PC-9 (cell line): ENCODE results near the gene KDM1B. TPM values are rescaled to one million over a fixed set of nuclear protein-coding genes. Genes with fewer than 3 reads are reported as not detected.

ENCODE experiments used
- BruUV-seq: library from RNA; stranded (reverse); fragments of 400-500 nt; replicated peaks from 2 replicates; lab custom pipeline; 2021; lab: Mats Ljungman, UMichigan
- CTCF ChIA-PET: fragments of 300-600 bp; sonication (Branson Sonifier 250); formaldehyde crosslinking; loops from one replicate; lab custom pipeline; 2022; ENCODE audit warnings: antibody characterized with exemption; lab: Charles Lee
- POLR2A ChIA-PET: fragments of 300-600 bp; sonication (Branson Sonifier 250); formaldehyde crosslinking; loops from one replicate; lab custom pipeline; 2022; ENCODE audit warnings: antibody characterized with exemption; ENCODE audit not compliant: unreplicated experiment; lab: Charles Lee
- DNase-seq, 2 experiments: peaks; one replicate each; pipeline versions ENCODE4 v3.0.0 to v3.0.0-alpha.2; 2015 to 2022; ENCODE audit warnings: mixed read lengths in 1 of 2
- H2AFZ ChIP-seq: fragments of 200-600 bp; sonication (generic); 2 replicates; pipeline ENCODE4 v1.8.1; 2017; ENCODE audit warnings: antibody characterized with exemption
- H3F3A ChIP-seq: fragments of 200-600 bp; sonication (generic); 2 replicates; pipeline ENCODE4 v1.8.1; 2017; ENCODE audit warnings: antibody characterized with exemption, mild to moderate bottlenecking, low read depth; ENCODE audit not compliant: insufficient read depth
- H3K27ac ChIP-seq: fragments of 200-600 bp; sonication (generic); 2 replicates; pipeline ENCODE4 v1.6.1; 2016; ENCODE audit warnings: mixed run types
- H3K27me3 ChIP-seq: fragments of 200-600 bp; sonication (generic); 2 replicates; pipeline ENCODE4 v1.6.1; 2016; ENCODE audit warnings: low read depth, mixed run types; ENCODE audit not compliant: insufficient read depth
- H3K36me3 ChIP-seq: fragments of 200-600 bp; sonication (generic); 2 replicates; pipeline ENCODE4 v1.6.1; 2016; ENCODE audit warnings: low read depth, mixed run types
- H3K4me1 ChIP-seq: fragments of 200-600 bp; sonication (generic); replicated peaks from 2 replicates; pipeline ENCODE4 v1.6.1; 2016; ENCODE audit warnings: mixed run types; ENCODE audit not compliant: insufficient read depth
- H3K4me2 ChIP-seq: fragments of 200-600 bp; sonication (generic); 2 replicates; pipeline ENCODE4 v1.6.1; 2017; ENCODE audit warnings: mixed run types
- H3K4me3 ChIP-seq: fragments of 200-600 bp; sonication (generic); 2 replicates; pipeline ENCODE4 v1.6.1; 2016; ENCODE audit warnings: mixed run types
- H3K79me2 ChIP-seq: fragments of 200-600 bp; sonication (generic); 2 replicates; pipeline ENCODE4 v1.6.1; 2017; ENCODE audit warnings: low read depth, mixed run types
- H3K9me2 ChIP-seq: fragments of 200-600 bp; sonication (generic); 2 replicates; pipeline ENCODE4 v1.8.1; 2017; ENCODE audit warnings: mild to moderate bottlenecking; ENCODE audit not compliant: insufficient read depth
- H3K9me3 ChIP-seq: fragments of 200-600 bp; sonication (generic); 2 replicates; pipeline ENCODE4 v1.8.1; 2016; ENCODE audit warnings: low read depth; ENCODE audit not compliant: insufficient read depth
- H4K20me1 ChIP-seq: fragments of 200-600 bp; sonication (generic); 2 replicates; pipeline ENCODE4 v1.8.1; 2017; ENCODE audit not compliant: insufficient read depth
- EZH2 ChIP-seq: fragments of 200-600 bp; sonication (generic); IDR thresholded peaks from 2 replicates; pipeline ENCODE4 v1.8.0; 2017; ENCODE audit warnings: antibody characterized with exemption, low read depth
- intact Hi-C: fragments of 100-400 bp; cut with micrococcal nuclease; formaldehyde crosslinking; loops from one replicate; pipeline ENCODE4 v1.10.0; 2022; ENCODE audit not compliant: unreplicated experiment
- total RNA-seq: library from RNA; stranded (reverse); gene quantifications from 2 replicates; pipeline ENCODE4 v1.2.3, GENCODE V29; 2021
- TF ChIP-seq, protein P1 (sequence below): fragments of 200-600 bp; sonication (generic); conservative IDR thresholded peaks from 2 replicates; pipeline ENCODE4 v1.6.1; 2017; ENCODE audit warnings: mixed run types, antibody characterized with exemption, mild to moderate bottlenecking, moderate library complexity

KDM1B gene
- total RNA-seq, 1 experiment from 2014 or later: 21.5 TPM

GRCh38 chr6:18122128-18123093 lies 32.8 kb upstream of the KDM1B start, which contains the start of gene NHLRC1:
Gene NHLRC1 (minus strand): TSS chr6:18122677. CDS start chr6:18122606, 71 bp downstream.
- peak; percentile 42 to 88 for DNase-seq
- no TSS peak for BruUV-seq
- Histone ChIP-seq H3K4me1 (no peaks in the 10 kb centered on the region), H3K27ac (no peak within 1 kb of the TSS), H3F3A (no peaks in the 10 kb centered on the region), H4K20me1 (no peaks in the 10 kb centered on the region), H3K9me3 (no peaks in the 10 kb centered on the region), H3K27me3 (no peaks in the 10 kb centered on the region), H2AFZ (no peak within 1 kb of the TSS), H3K36me3 (no peaks in the 10 kb centered on the region), H3K9me2 (no peaks in the 10 kb centered on the region), H3K79me2 (no peaks in the 10 kb centered on the region), H3K4me2 (peak within 1 kb of the TSS; percentile 49), H3K4me3 (peak within 1 kb of the TSS; percentile 19; the same call in 1 of the 2 replicates)
- CTCF ChIA-PET: interaction anchor here (0.5 to 1.5 kb wide), 5 partner anchors 22 to 408 kb away, joined by 3 to 6 read pairs (median 5); partner anchors contain the start of gene KIF13A
- POLR2A ChIA-PET: no interaction called here
- TF ChIP-seq EZH2: no peak
- TF ChIP-seq, protein P1, sequence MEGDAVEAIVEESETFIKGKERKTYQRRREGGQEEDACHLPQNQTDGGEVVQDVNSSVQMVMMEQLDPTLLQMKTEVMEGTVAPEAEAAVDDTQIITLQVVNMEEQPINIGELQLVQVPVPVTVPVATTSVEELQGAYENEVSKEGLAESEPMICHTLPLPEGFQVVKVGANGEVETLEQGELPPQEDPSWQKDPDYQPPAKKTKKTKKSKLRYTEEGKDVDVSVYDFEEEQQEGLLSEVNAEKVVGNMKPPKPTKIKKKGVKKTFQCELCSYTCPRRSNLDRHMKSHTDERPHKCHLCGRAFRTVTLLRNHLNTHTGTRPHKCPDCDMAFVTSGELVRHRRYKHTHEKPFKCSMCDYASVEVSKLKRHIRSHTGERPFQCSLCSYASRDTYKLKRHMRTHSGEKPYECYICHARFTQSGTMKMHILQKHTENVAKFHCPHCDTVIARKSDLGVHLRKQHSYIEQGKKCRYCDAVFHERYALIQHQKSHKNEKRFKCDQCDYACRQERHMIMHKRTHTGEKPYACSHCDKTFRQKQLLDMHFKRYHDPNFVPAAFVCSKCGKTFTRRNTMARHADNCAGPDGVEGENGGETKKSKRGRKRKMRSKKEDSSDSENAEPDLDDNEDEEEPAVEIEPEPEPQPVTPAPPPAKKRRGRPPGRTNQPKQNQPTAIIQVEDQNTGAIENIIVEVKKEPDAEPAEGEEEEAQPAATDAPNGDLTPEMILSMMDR: peak; percentile 76
- intact Hi-C loops: loop anchor here (1.0 to 10.0 kb wide), 6 partner anchors 134 to 538 kb away; no protein-coding TSS in a partner anchor

DNA sequence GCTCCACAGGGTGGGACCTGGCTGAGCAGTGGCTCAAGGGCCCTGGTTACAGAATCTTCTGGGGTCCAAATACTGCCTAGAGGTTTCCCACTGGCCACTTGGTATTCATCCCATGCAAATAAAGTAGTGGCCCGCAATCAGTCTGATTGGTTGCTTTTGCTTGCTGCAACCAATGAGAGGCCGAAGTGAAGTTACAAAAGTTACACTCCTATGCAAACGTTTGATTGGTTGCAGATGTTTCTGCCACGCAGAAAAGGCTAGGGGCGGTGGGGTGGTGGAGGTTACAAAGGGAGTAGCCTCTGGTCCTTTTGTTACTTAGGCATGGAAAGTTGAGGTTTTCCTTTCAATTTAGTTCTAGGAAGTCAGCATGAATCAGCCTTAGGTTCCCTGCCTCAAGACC lies 29.1 kb upstream of the KDM1B start:
- no peak for TF ChIP-seq EZH2
- TF ChIP-seq, protein P1: no peak
- H3K4me2 ChIP-seq: no peak overlapping the region
- no peaks in the 10 kb centered on the region for H3F3A ChIP-seq
- no peak for DNase-seq
- no TSS peak for BruUV-seq
- H3K9me2 ChIP-seq: no peaks in the 10 kb centered on the region
- CTCF ChIA-PET: no interaction called here
- H3K27ac ChIP-seq: no peak overlapping the region
- intact Hi-C loops: loop anchor here (10.0 kb wide), 1 partner anchor 541 kb away; no protein-coding TSS in a partner anchor
- H3K9me3 ChIP-seq: no peaks in the 10 kb centered on the region
- H3K27me3 ChIP-seq: no peaks in the 10 kb centered on the region
- H2AFZ ChIP-seq: no peak overlapping the region
- H3K4me1 ChIP-seq: no peaks in the 10 kb centered on the region
- no peaks in the 10 kb centered on the region for H4K20me1 ChIP-seq
- no peaks in the 10 kb centered on the region for H3K36me3 ChIP-seq
- H3K79me2 ChIP-seq: no peaks in the 10 kb centered on the region
- no peak overlapping the region for H3K4me3 ChIP-seq
- POLR2A ChIA-PET: no interaction called here

- BruUV-seq: no TSS peak
- POLR2A ChIA-PET: no interaction called here
These were observed 22.9 kb upstream of the KDM1B start for GRCh38 chr6:18132346-18132745.

More at GRCh38 chr6:18132346-18132745, 22.9 kb upstream of the KDM1B start:
- H3K9me3 ChIP-seq: no peaks in the 10 kb centered on the region
- no peaks in the 10 kb centered on the region for H4K20me1 ChIP-seq
- no peak overlapping the region for H3K4me2 ChIP-seq
- H3K4me3 ChIP-seq: no peak overlapping the region
- DNase-seq: no peak
- no peaks in the 10 kb centered on the region for H3K27me3 ChIP-seq
- CTCF ChIA-PET: no interaction called here
- H3F3A ChIP-seq: no peaks in the 10 kb centered on the region
- H3K4me1 ChIP-seq: no peaks in the 10 kb centered on the region
- TF ChIP-seq, protein P1: no peak
- no peak for TF ChIP-seq EZH2
- intact Hi-C loops: no loop called here
- H2AFZ ChIP-seq: no peak overlapping the region
- no peaks in the 10 kb centered on the region for H3K79me2 ChIP-seq
- no peaks in the 10 kb centered on the region for H3K9me2 ChIP-seq
- no peak overlapping the region for H3K27ac ChIP-seq
- H3K36me3 ChIP-seq: no peaks in the 10 kb centered on the region
